ENCODE measurements around the gene TCF7L2.

The TCF7L2 gene

DNA sequence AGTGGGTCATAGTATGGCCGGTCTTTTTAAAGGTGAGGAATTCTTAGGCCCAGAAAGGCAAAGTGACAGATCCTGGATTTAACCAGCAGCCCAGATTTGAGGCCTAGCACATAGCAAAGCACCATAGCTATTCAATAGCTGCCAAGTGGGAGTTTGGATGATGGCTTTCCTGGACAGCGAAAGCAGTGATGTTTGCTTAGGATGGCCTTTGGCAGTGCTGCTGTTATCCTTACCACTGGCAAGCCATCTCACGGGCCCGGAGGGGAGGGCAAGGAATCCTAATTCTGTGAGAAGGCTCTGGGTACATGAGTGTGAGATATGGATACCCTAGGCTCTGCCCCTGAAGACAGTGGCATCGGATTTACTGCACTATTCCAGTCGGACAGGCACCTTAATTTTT lies 50.4 kb downstream of the TCF7L2 start:
- no peak for DNase-seq (ENCODE audit: low read depth)

DNA sequence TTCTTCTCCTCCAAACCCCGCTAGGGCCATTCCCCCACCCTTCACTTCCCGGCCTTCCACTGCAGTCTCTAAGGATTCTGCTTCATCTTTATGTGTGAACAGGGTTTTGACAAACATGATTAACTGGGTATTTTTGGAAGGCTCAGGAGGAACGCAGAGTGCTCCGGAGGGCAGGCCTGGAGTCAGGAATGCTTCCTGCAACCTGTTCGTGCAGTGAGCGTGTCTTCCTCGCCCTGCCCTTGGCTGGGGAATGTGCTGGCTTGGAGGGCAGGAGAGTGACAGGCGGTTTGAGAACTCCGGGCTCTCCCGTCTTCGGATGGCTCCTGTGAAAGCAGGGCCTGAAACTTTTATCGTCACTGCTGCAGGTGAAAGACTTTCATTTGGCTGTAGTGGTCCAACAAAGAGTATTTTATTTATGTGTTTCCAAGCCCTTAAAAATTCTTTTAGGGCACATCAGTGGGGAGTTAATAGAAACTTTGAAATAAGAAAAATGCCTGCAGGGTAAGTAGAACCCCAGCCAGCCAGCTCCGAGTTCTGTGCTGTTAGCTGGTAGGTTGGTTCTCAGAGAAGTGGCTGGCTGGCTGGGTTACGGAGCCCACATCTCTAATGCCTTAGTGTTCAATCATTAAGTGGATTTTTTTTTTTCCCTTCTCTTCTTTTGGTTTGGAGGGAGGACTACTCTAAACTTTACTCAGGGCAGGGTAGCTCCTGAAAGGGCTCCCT lies 51.0 kb downstream of the TCF7L2 start:
- no peak for DNase-seq (ENCODE audit: low read depth)

GRCh38 chr10:113001599-113002448 lies 51.8 kb downstream of the TCF7L2 start:
- DNase-seq (ENCODE audit: low read depth) = no peak

- DNase-seq (ENCODE audit: low read depth) = no peak
Measured at GRCh38 chr10:113002449-113002777, 52.4 kb downstream of the TCF7L2 start.

DNA sequence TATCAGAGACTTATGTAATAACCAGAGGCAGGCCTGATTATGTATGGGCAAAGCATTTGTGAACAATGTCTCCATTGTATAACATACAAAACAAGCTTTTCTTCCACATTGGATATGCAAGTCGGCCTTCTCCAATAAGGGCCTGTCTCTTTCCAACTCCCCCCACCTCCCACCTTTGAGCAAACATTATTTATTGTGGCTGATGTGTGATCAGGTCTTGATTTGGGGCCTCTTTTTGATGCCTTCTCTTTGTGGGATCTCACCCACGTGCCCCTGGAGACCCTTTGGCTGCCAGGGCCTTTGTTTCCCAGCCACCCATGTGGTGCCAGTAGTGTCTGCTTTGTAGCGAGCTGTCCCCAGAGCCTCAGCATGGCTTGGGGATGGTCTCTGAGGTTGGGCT lies 53.0 kb downstream of the TCF7L2 start:
- no peak for DNase-seq (ENCODE audit: low read depth)

- DNase-seq (ENCODE audit: low read depth) = no peak
Measured at GRCh38 chr10:113004069-113004618, 54.1 kb downstream of the TCF7L2 start.

DNA sequence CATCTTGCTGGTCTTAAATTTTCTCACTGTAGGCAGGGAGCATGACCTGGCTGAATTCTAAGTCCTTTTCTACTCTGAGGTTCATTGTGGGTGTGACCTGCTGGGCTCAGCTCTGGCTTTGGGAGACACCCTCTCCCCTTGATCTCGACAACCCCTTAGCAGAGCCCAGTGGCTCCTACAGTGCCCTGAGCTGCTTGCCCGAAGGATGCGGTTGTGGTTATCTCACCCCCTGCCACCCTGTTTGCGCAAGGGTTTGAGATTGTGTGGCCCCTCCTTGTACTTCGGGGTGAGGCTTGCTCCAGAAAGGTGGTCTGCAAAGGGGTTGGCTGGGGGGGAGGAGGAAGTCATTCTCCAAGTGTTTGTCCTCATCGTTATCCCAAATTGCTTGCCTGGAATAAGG lies 55.3 kb downstream of the TCF7L2 start:
- no peak for DNase-seq (ENCODE audit: low read depth)

DNA sequence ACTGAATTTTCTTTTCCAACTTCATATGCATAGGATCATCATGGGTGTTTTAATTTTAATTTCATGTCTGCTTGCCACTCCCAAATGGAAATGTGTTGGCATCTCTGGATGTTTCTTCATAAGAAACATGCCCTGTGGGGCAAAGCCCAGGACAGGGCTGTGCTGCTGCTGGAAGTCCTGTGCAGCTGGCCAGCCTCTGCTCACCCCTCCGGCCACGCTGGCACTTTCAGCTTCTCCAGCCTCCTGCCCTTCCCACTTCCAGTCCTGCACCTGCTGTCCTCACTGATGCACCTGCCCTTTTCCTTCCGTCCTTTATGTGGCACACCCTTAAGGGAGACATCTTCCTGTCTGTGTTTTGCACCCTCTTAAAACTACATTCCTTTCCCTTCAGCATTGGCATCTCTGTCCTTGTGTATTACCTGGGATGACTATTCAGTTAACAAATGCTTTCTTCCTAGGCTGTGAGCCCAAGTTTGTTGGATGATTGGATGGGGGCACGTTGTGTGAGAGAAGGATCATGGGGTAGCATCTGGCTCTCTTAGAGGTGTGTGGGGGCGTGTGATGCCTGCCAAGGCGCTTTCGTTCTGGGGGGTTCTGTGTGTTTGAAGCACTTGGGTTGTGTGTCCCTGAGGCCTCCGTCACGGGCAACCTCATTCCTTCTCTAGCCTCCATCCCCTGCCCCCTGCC lies 56.8 kb downstream of the TCF7L2 start:
- DNase-seq (ENCODE audit: low read depth) = no peak

- no peak for DNase-seq (ENCODE audit: low read depth)
Measured at GRCh38 chr10:113007343-113007771, 57.3 kb downstream of the TCF7L2 start.

DNA sequence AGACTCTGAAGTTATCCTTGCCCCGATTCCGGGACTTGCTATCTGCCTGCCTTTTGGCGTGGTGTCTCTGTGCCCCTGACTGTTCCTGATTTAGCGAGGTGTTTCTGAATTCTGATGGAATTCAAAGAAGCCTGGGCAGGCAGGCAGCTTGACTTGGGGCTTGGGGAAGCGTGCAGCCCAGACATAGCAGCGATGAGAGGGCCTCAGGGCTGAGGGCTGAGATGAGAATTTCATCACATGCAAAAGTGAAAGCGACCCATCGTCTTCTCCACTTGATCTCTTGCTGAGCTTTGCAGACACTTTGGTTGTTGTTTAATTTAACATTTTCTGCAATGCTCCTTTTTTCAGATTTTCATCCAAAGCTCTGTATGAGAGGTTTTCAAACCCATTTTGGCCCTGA lies 57.8 kb downstream of the TCF7L2 start:
- DNase-seq (ENCODE audit: low read depth) = no peak

DNA sequence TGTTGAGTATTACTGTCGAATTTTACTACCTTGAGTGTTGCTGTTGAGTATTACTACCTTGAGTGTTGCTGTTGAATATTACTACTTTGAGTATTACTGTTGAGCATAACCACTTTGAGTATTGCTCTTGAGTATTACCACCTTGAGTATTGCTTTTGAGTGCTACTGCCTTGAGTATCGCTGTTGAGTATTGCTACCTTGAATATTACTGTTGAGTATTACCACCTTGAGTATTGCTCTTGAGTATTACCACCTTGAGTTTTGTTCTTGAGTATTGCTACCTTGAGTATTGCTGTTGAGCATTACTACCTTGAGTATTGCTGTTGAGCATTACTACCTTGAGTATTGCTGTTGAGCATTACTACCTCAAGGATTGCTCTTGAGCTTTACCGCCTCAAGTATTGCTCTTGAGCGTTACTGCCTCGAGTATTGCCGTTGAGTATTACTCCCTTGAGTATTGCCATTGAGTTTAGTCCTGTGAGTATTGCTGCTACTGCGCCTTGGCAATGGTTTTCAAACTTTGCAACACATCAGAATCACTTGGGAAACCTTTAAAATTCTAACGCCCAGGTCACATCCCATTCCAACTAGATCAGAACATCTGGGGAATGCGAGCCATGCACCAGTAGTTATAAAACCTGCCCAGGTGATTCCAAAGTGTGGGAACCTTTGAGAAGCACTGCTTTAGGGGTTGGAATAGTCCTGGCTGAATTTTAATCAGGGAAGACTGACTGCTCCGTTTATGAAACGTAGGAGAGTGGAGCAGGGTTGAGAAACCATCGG lies 61.7 kb downstream of the TCF7L2 start:
- no peak for DNase-seq (ENCODE audit: low read depth)

- no peak for DNase-seq (ENCODE audit: low read depth)
Measured at GRCh38 chr10:113015201-113015600, 65.2 kb downstream of the TCF7L2 start.

DNA sequence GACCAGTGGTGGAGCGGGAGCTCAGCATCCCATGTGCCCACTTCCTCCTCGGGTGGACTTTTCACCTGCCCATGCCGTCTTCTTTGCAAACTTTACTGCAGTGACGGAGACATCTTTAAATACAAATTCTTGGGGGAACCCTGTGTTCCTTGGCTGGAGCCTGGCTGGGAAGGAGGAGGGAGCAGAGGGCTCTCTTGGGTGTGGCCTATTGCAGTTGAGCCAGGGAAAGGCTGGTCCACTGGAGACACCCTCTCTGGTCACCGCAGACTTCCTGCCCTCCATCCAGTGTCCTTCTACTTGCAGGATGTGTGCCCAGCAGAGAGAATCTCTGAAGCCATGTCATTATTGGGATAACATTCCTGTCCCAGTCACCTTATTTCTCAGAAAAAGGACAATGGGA lies 67.3 kb downstream of the TCF7L2 start:
- DNase-seq (ENCODE audit: low read depth) = no peak

DNA sequence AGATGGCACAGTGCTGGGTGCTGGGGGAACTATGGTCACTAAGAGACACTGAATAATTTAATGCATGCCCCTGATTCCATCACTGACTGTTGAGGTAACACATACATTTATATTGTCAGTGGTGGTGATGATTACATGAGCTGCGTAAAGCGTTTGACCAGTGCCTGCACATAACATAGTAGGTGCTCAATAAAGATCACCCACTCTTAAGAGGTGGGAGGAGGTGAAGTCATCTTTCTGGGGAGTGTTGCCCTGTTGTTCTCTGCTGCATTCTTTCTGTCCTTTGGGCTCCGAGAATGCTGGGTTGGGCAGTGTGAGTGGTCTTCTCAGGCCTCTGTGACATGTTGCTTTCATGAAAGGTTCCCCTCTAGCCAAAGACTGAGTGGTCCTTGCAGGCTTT lies 68.0 kb downstream of the TCF7L2 start:
- DNase-seq (ENCODE audit: low read depth) = no peak

DNA sequence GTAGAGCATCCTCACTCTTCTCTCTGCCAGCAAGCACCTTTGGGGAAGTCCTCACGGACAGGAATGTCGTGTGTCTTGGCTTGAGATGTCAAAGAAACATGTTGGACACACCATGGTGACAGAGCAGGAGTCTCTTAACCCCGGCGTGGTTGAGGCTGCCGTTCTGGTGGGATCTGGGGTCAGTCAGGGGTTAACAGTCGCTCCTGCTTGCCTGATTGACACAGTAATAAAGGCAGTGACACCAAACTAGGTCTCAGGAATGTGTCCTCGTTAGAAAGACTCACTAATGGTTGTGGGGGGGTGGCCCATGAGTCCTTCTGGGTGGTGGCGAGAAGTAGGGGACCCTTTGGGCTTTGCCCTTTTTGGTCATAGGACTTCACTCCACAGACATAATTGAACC lies 69.0 kb downstream of the TCF7L2 start:
- DNase-seq (ENCODE audit: low read depth) = no peak

DNA sequence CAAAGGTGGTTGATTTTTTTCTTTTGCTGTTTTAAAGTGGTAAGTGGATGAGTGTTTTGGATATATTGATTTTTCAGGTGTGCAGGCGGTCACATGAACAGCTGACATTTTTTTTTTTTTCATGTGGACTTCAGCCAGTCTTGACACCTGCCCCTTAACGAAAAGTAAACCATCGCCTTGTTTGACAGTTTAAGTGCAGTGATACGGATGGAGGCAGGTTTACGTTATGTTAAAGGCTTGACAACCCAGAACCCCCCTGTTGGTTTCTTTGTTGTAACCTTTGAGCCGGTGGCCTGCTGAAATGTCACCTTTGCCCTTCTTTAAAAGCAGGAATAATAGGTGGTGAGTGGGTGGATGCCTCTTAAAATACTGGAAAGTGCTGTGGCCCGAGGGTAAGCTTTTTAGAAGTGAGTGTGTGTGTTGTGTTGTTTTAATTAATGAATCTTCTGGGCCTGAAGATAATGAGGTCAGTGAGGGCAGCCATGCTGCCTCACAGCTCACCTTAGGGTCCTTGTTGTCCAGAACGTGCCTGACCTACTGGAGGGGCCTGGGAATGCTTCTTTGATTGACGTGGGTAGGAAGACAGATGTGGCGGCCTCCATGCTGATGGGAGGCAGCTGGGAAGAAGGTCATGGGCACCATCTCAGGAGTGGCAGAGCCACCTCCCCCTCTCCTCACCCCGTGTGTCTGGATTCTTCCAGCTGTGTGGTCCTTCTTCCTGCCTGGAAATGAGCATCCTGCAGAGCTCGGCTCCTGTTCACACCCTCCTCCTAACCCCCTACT lies 69.8 kb downstream of the TCF7L2 start:
- no peak for DNase-seq (ENCODE audit: low read depth)

DNA sequence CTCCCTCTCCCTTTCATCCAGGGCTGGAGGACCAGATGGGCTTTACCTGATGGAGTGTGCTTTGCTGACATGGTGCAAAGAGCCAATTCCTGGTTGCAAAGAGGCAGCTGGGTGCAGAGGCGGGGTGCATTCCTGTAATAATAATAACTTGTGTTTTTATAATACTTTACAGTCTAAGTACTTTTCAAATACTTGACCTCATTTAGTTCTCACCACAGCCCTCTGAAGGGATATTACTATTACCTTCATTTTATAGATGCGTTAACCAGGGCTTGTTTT lies 70.4 kb downstream of the TCF7L2 start:
- no peak for DNase-seq (ENCODE audit: low read depth)

DNA sequence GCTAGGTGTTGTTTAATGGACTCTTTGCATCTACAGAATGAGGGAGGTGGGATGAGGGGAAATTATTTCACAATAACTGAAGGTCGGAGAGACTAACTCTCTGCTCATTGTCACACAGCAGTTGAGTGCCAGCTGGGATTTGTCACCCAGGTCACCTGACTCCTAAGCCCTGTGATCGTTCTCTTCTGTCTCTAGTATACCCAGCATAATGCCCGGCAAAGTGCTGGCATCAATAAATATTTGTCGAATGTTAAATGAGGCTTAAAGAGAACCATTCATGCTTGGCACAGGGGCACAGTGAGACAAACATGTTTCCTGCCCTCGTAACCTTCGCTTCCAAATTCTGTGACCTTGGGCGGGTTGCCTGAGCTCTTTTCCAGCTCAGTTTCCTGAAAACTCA lies 70.8 kb downstream of the TCF7L2 start:
- no peak for DNase-seq (ENCODE audit: low read depth)

DNA sequence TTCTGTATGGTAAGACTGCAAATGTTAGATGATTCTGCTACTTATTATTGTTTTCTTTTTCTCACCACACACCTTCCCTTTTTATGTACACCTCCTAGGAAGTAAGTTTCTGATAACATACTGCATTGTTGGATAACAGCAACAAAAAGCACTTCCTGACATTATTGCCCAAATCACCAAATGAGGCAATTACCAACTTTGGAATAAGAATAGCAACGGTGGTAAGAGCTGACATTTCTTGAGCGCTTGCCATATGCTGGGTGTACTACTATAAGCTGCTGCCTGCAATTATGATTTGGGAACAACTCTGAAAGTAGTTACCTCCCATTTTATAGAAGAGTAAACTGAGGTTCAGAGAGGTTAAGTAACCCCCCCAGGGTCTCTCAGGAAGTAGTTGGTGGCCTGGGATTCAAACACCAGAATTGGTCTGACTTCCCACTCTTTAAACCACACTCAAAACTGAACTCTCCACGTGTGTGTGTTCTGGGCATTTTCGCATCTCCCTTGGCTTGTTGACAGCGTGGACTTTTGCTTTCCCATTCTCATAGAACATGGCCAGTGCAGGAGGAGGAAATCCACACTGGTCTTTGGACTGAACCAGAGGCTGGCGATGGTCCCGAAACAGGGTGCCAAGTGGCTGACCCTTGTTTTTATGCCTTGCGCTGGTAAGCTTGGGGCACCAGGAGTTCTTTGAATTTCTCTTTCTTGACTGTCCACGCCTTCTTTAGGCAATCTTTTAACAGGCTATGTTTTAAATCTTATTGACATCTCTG lies 71.4 kb downstream of the TCF7L2 start:
- DNase-seq (ENCODE audit: low read depth) = no peak

DNA sequence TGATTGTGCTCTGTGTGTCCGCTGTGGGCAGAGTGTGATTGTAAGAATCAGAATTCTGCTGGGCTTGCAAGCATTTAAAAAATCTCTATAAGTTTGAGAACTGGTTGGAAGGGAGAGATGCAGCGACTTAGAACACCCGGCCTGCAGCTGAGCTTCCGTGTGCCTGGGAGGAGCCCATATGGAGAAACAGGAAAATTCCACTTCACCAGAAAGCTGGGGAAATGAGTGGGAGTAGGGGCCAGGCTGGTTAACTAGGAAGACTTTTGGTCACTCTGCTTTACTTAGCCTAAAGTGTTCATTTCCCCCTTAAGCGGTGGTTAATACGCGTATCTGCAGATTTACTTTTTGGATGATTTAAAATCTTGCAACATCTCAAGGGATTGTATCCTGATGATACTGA lies 72.2 kb downstream of the TCF7L2 start:
- DNase-seq (ENCODE audit: low read depth) = no peak

GRCh38 chr10:113023017-113023416 lies 73.0 kb downstream of the TCF7L2 start:
- no peak for DNase-seq (ENCODE audit: low read depth)
